ENCODE data around the gene TMEM125.

The TMEM125 gene

DNA sequence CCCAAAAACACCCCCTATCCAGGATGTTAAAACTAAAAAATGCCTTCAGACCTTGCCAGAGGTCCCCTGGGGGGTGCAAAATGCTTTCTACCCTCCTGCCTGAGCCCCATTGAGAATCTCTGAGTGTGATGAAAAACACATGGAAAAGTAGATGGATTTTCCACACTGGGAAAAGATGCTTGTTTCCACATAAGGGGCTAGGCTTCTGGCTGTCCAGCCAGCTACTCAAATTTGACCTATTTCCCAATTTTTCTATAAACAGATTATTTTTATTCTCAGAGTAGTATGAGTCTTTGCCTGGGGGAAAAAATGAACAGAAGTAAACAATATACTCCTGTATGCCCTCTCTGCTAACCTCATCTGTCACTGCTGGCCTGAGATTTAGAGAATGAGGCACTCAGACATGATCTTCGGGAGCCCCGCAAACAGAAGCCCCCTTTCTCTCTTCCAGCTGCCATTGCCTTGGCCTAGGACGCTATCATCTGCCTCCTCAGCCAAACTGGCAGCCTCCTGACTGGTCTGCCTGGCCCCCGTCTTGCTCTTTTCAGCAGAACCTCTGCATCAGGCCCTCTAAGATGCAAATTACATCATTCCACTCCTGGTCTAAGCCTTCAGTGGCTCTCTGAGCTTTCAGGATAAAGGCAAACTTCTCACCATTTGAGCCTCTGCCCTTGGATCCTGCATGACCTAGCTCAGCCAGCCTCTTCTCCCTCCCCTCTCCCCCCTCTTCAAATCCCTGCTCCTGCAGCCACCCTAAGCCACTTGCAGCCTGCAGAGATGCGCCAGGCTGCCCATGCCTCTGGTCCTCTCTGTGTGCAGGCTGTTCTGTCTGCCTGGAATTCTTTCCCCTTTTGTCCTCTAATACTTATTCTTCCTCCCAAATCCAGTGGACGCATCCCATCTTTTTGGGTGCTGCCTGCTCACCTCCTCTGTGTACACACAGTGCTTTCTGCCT is 39.7 kb upstream of the TMEM125 start:
- Histone ChIP-seq H3K27me3 (ENCODE audit: insufficient read depth, low read length, poor library complexity, severe bottlenecking) (no peaks in the 10 kb centered on the region), H3K9ac (ENCODE audit: low read depth, low read length, poor library complexity, severe bottlenecking) (no peak overlapping the region), H3K4me3 (ENCODE audit: low read length, poor library complexity, severe bottlenecking) (no peak overlapping the region), H3K9me3 (ENCODE audit: insufficient read depth, low read depth, low read length) (no peaks in the 10 kb centered on the region), H3K4me2 (ENCODE audit: low read depth, low read length, poor library complexity, severe bottlenecking) (no peak overlapping the region), H4K20me1 (ENCODE audit: insufficient read depth, low read length, poor library complexity, severe bottlenecking) (no peaks in the 10 kb centered on the region), H3K9me2 (replicated peaks; ENCODE audit: low read depth, low read length) (no peaks in the 10 kb centered on the region), H3K36me3 (ENCODE audit: insufficient read depth, low read length) (no peaks in the 10 kb centered on the region), H3F3A (ENCODE audit: low read depth) (no peaks in the 10 kb centered on the region), H3K79me2 (ENCODE audit: insufficient read depth, low read length) (no peaks in the 10 kb centered on the region), H2AFZ (ENCODE audit: low read length) (no peak overlapping the region), H3K4me1 (ENCODE audit: insufficient read depth, low read length, poor library complexity, severe bottlenecking) (no peaks in the 10 kb centered on the region)
- TF ChIP-seq, protein P1, sequence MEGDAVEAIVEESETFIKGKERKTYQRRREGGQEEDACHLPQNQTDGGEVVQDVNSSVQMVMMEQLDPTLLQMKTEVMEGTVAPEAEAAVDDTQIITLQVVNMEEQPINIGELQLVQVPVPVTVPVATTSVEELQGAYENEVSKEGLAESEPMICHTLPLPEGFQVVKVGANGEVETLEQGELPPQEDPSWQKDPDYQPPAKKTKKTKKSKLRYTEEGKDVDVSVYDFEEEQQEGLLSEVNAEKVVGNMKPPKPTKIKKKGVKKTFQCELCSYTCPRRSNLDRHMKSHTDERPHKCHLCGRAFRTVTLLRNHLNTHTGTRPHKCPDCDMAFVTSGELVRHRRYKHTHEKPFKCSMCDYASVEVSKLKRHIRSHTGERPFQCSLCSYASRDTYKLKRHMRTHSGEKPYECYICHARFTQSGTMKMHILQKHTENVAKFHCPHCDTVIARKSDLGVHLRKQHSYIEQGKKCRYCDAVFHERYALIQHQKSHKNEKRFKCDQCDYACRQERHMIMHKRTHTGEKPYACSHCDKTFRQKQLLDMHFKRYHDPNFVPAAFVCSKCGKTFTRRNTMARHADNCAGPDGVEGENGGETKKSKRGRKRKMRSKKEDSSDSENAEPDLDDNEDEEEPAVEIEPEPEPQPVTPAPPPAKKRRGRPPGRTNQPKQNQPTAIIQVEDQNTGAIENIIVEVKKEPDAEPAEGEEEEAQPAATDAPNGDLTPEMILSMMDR (conservative IDR thresholded peaks at IDR 0.05; ENCODE audit: low read length), result no peak
- TF ChIP-seq EZH2phosphoT487 (IDR thresholded peaks at IDR 0.05; ENCODE audit: borderline replicate concordance), result no peak

GRCh38 chr1:43232074-43232473 is 37.7 kb upstream of the TMEM125 start:
- Histone ChIP-seq H3K4me2 (ENCODE audit: low read depth, low read length, poor library complexity, severe bottlenecking) (no peak overlapping the region), H2AFZ (ENCODE audit: low read length) (no peak overlapping the region), H3K36me3 (ENCODE audit: insufficient read depth, low read length) (no peaks in the 10 kb centered on the region)

DNA sequence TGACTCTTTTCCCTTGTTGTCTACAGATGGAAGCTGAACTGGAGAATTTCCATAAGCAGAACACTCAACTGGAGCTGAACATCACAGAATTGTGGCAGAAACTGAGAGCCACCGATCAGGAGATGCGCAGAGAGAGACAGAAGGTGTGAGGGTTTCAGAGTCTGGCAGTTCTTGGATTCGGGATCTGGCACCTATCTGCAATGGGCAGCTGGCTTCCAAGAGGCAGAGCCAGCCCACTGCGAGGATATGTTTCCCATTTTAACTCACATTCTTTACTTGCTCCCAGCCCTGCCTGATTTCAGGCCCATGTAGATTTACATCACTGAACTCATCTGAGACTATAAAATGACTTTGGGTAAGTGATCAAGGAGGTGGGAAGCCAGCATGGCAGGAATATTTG is 37.3 kb upstream of the TMEM125 start:
- no peaks in the 10 kb centered on the region for H3K79me2 ChIP-seq (ENCODE audit: insufficient read depth, low read length)
- H3F3A ChIP-seq (ENCODE audit: low read depth), result no peaks in the 10 kb centered on the region
- TF ChIP-seq, protein P1 (conservative IDR thresholded peaks at IDR 0.05; ENCODE audit: low read length), result no peak
- no peaks in the 10 kb centered on the region for H3K9me3 ChIP-seq (ENCODE audit: insufficient read depth, low read depth, low read length)
- H3K4me1 ChIP-seq (ENCODE audit: insufficient read depth, low read length, poor library complexity, severe bottlenecking), result no peaks in the 10 kb centered on the region
- H3K4me3 ChIP-seq (ENCODE audit: low read length, poor library complexity, severe bottlenecking), result no peak overlapping the region
- no peaks in the 10 kb centered on the region for H3K9me2 ChIP-seq (replicated peaks; ENCODE audit: low read depth, low read length)
- no peaks in the 10 kb centered on the region for H3K27me3 ChIP-seq (ENCODE audit: insufficient read depth, low read length, poor library complexity, severe bottlenecking)
- no peak overlapping the region for H3K9ac ChIP-seq (ENCODE audit: low read depth, low read length, poor library complexity, severe bottlenecking)
- no peak overlapping the region for H3K4me2 ChIP-seq (ENCODE audit: low read depth, low read length, poor library complexity, severe bottlenecking)
- no peaks in the 10 kb centered on the region for H3K36me3 ChIP-seq (ENCODE audit: insufficient read depth, low read length)
- H2AFZ ChIP-seq (ENCODE audit: low read length), result no peak overlapping the region
- no peaks in the 10 kb centered on the region for H4K20me1 ChIP-seq (ENCODE audit: insufficient read depth, low read length, poor library complexity, severe bottlenecking)

More at GRCh38 chr1:43232074-43232473, 37.7 kb upstream of the TMEM125 start:
- Histone ChIP-seq H4K20me1 (ENCODE audit: insufficient read depth, low read length, poor library complexity, severe bottlenecking) (no peaks in the 10 kb centered on the region), H3K9me2 (replicated peaks; ENCODE audit: low read depth, low read length) (no peaks in the 10 kb centered on the region), H3K27me3 (ENCODE audit: insufficient read depth, low read length, poor library complexity, severe bottlenecking) (no peaks in the 10 kb centered on the region), H3K9me3 (ENCODE audit: insufficient read depth, low read depth, low read length) (no peaks in the 10 kb centered on the region), H3K79me2 (ENCODE audit: insufficient read depth, low read length) (no peaks in the 10 kb centered on the region), H3K4me3 (ENCODE audit: low read length, poor library complexity, severe bottlenecking) (no peak overlapping the region), H3K9ac (ENCODE audit: low read depth, low read length, poor library complexity, severe bottlenecking) (no peak overlapping the region), H3K4me1 (ENCODE audit: insufficient read depth, low read length, poor library complexity, severe bottlenecking) (no peaks in the 10 kb centered on the region), H3F3A (ENCODE audit: low read depth) (no peaks in the 10 kb centered on the region)
- TF ChIP-seq EZH2phosphoT487 (IDR thresholded peaks at IDR 0.05; ENCODE audit: borderline replicate concordance), result no peak
- TF ChIP-seq, protein P1 (conservative IDR thresholded peaks at IDR 0.05; ENCODE audit: low read length), result no peak
